ENCODE results near the gene RXFP1.

DNA sequence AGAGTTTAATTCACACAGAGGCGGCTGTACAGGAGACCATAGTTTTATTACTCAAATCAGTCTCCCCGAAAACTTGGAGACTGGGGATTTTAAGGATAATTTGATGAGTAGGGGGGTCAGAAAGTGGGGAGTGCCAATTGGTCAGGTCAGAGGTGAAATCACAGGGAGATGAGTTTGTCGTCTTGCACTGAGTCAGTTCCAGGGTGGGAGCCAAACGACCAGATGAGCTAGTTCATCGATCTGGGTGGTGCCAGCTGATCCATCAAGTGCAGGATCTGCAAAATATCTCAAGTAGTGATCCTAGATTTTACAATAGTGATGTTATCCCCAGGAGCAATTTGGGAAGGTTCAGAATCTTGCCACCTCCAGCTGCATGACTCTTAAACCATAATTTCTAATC, 154.4 kb downstream of the RXFP1 start:
- TF ChIP-seq, protein P1, sequence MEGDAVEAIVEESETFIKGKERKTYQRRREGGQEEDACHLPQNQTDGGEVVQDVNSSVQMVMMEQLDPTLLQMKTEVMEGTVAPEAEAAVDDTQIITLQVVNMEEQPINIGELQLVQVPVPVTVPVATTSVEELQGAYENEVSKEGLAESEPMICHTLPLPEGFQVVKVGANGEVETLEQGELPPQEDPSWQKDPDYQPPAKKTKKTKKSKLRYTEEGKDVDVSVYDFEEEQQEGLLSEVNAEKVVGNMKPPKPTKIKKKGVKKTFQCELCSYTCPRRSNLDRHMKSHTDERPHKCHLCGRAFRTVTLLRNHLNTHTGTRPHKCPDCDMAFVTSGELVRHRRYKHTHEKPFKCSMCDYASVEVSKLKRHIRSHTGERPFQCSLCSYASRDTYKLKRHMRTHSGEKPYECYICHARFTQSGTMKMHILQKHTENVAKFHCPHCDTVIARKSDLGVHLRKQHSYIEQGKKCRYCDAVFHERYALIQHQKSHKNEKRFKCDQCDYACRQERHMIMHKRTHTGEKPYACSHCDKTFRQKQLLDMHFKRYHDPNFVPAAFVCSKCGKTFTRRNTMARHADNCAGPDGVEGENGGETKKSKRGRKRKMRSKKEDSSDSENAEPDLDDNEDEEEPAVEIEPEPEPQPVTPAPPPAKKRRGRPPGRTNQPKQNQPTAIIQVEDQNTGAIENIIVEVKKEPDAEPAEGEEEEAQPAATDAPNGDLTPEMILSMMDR (IDR thresholded peaks at IDR 0.05): no peak
- TF ChIP-seq POLR2A (IDR thresholded peaks at IDR 0.05) (no peak), EP300 (IDR thresholded peaks at IDR 0.05) (no peak), POLR2AphosphoS5 (IDR thresholded peaks at IDR 0.05) (no peak)

All from stomach (tissue), 4 donors.